MM.1S (cell line): ENCODE measurements around the gene MARK3.

Source experiments
- DNase-seq: peaks from one replicate; pipeline ENCODE4 v3.0.0-alpha.2; 2015
- H2AFZ ChIP-seq: fragments of 300-600 bp; sonication (generic); 2 replicates; pipeline ENCODE4 v1.6.0; 2016; ENCODE audit warnings: antibody characterized with exemption, low read length
- H3F3A ChIP-seq: fragments of 300-600 bp; sonication (generic); 2 replicates; pipeline ENCODE4 v1.6.1; 2016; ENCODE audit warnings: mild to moderate bottlenecking, antibody characterized with exemption, low read length, moderate library complexity, mixed read lengths; ENCODE audit not compliant: insufficient read depth
- H3K27ac ChIP-seq: fragments of 300-600 bp; sonication (generic); 2 replicates; pipeline ENCODE4 v1.5.1; 2016; ENCODE audit warnings: mild to moderate bottlenecking, low read length
- H3K27me3 ChIP-seq: fragments of 300-600 bp; sonication (generic); replicated peaks from 2 replicates; pipeline ENCODE4 v1.6.0; 2016; ENCODE audit warnings: low read length; ENCODE audit not compliant: insufficient read depth
- H3K36me3 ChIP-seq: fragments of 300-600 bp; sonication (generic); replicated peaks from 2 replicates; pipeline ENCODE4 v1.6.1; 2016; ENCODE audit warnings: mild to moderate bottlenecking, low read length, mixed read lengths; ENCODE audit not compliant: insufficient read depth
- H3K4me1 ChIP-seq: fragments of 300-600 bp; sonication (generic); 2 replicates; pipeline ENCODE4 v1.6.1; 2016; ENCODE audit warnings: low read length, mixed read lengths
- H3K4me2 ChIP-seq: fragments of 300-600 bp; sonication (generic); 2 replicates; pipeline ENCODE4 v1.6.0; 2016; ENCODE audit warnings: low read depth, low read length
- H3K4me3 ChIP-seq: fragments of 300-600 bp; sonication (generic); 2 replicates; pipeline ENCODE4 v1.5.1; 2016; ENCODE audit warnings: low read length, mixed read lengths
- H3K79me2 ChIP-seq: fragments of 300-600 bp; sonication (generic); 2 replicates; pipeline ENCODE4 v1.6.1; 2016; ENCODE audit warnings: mixed run types, low read length, mixed read lengths
- H3K9ac ChIP-seq: fragments of 300-600 bp; sonication (generic); 2 replicates; pipeline ENCODE4 v1.6.1; 2016; ENCODE audit warnings: low read length, mixed read lengths
- H3K9me2 ChIP-seq: fragments of 300-600 bp; sonication (generic); replicated peaks from 2 replicates; pipeline ENCODE4 v1.6.1; 2016; ENCODE audit warnings: mild to moderate bottlenecking, low read length, mixed read lengths; ENCODE audit not compliant: insufficient read depth
- H3K9me3 ChIP-seq: fragments of 300-600 bp; sonication (generic); replicated peaks from 2 replicates; pipeline ENCODE4 v1.6.1; 2016; ENCODE audit warnings: mild to moderate bottlenecking, low read length, mixed read lengths; ENCODE audit not compliant: insufficient read depth
- H4K20me1 ChIP-seq: fragments of 300-600 bp; sonication (generic); 2 replicates; pipeline ENCODE4 v1.6.1; 2016; ENCODE audit warnings: mild to moderate bottlenecking, low read length, moderate library complexity, mixed read lengths; ENCODE audit not compliant: insufficient read depth
- CTCF ChIP-seq: fragments of 300-600 bp; sonication (generic); IDR thresholded peaks from 2 replicates; pipeline ENCODE4 v1.5.1; 2016; ENCODE audit warnings: antibody characterized with exemption, low read length, mixed read lengths
- EZH2 ChIP-seq: fragments of 300-600 bp; sonication (generic); optimal IDR thresholded peaks from 2 replicates; pipeline ENCODE3; 2017; ENCODE audit warnings: low read depth, mild to moderate bottlenecking, antibody characterized with exemption, low read length, mixed read lengths
- EZH2phosphoT487 ChIP-seq: fragments of 300-600 bp; sonication (generic); IDR thresholded peaks from 2 replicates; pipeline ENCODE4 v1.6.1; 2018; ENCODE audit warnings: antibody characterized with exemption, low read length

Gene MARK3

DNA sequence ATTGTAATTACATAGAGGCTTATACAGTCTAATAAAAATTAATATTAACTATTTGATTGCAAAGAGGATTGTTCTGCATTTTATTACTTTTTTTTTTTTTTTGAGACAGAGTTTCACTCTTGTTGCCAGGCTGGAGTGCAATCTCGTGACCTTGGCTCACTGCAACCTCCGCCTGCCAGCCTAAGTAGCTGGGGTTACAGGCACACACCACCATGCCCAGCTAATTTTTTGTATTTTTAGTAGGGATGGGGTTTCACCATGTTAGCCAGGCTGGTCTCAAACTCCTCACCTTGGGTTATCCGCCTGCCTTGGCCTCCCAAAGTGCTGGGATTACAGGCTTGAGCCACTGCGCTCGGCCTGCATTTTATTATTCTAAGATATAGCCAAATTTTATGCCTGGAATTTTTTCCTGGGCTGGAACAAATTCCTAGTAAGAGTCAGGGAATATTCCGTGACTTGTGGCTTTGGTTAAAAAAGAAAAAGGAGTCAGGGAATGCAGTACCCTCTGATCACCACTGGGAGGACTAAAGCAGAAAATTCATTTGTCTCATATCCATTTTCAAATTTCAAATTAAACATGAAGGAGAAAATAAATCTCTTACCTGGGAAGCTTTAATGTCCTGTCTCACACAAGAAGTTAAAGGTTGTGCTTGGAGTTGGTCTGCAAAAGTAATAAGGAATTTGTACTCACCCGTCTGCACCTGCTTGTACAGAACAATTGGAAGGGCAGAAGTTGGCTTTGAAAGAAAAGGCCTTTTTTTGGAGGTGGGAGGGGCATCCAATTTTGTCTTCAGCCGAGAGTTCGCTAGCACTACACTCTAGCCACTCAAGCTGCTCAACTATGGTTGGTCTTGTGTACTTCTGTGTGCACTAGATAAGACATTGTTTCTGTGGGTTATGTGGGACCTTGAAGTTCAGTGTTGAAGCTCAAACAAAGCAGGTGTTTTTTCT lies 8.7 kb downstream of the MARK3 start:
- H3K4me2 ChIP-seq: no peak overlapping the region
- no peak overlapping the region for H3K27ac ChIP-seq
- TF ChIP-seq EZH2phosphoT487 (no peak), CTCF (peak; percentile 44), EZH2 (no peak)
- H3K36me3 ChIP-seq: no peaks in the 10 kb centered on the region
- no peak overlapping the region for H2AFZ ChIP-seq
- no peak overlapping the region for H3K4me3 ChIP-seq
- no peaks in the 10 kb centered on the region for H3K9me3 ChIP-seq
- H3K27me3 ChIP-seq: no peaks in the 10 kb centered on the region
- H3K9me2 ChIP-seq: no peaks in the 10 kb centered on the region
- DNase-seq: no peak
- H3F3A ChIP-seq: no peaks in the 10 kb centered on the region; the same call in 1 of the 2 replicates
- H3K9ac ChIP-seq: no peak overlapping the region
- peaks cover 95% of the 10 kb centered on the region for H3K79me2 ChIP-seq
- peaks cover 15% of the 10 kb centered on the region for H4K20me1 ChIP-seq
- no peaks in the 10 kb centered on the region for H3K4me1 ChIP-seq

DNA sequence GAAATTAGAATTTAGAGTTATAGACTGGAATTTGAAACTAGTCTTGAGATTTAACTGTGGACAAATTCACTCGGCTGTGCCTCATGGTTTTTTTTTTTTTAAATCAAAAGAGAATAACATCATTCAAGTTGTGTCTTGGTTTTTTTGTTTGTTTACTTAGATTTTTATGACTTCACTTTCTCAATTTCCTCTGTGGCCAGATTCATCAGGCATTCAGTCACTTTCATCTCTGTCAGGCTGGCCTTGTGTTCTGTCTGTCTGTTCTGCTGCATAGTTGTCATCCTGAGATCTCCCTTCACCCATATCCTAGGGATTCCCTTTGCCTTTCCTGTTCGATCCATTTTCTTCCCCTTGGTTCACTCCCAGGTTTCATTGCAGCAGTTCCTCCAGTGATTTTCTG lies 10.0 kb downstream of the MARK3 start:
- peaks cover 15% of the 10 kb centered on the region for H4K20me1 ChIP-seq
- no peak for DNase-seq
- no peaks in the 10 kb centered on the region for H3K9me2 ChIP-seq
- H2AFZ ChIP-seq: no peak overlapping the region
- H3K4me1 ChIP-seq: no peaks in the 10 kb centered on the region
- H3F3A ChIP-seq: no peaks in the 10 kb centered on the region; the same call in 1 of the 2 replicates
- no peak overlapping the region for H3K9ac ChIP-seq
- no peaks in the 10 kb centered on the region for H3K9me3 ChIP-seq
- no peak for TF ChIP-seq EZH2
- no peak overlapping the region for H3K27ac ChIP-seq
- peaks cover 98% of the 10 kb centered on the region for H3K79me2 ChIP-seq
- no peaks in the 10 kb centered on the region for H3K27me3 ChIP-seq
- H3K36me3 ChIP-seq: no peaks in the 10 kb centered on the region
- no peak overlapping the region for H3K4me2 ChIP-seq
- no peak overlapping the region for H3K4me3 ChIP-seq

DNA sequence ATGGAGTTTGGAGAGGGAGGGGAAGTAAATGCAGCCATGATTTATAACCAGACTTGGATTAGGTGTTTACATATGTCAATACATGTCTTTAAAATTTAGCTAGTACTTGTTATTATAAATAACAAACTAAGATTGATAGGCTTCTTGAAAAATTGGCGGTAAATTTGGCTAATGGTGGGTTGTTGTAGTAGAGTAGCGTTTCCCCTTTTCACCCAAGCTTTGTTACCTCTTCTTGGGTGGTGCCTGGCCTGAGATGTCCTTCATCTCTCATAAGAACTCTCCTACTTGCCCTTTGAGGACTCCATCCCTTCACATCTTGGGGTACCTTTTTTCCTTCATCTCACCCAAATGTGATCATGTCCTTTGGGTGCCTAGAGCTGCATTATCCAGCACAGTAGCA lies 11.2 kb downstream of the MARK3 start:
- Histone ChIP-seq H2AFZ (no peak overlapping the region), H3F3A (no peaks in the 10 kb centered on the region; the same call in 1 of the 2 replicates)
- no peak for TF ChIP-seq EZH2phosphoT487
- TF ChIP-seq CTCF: no peak
- no peak for TF ChIP-seq EZH2

More for the DNA sequence above, 11.2 kb downstream of the MARK3 start:
- H3K9me2 ChIP-seq: no peaks in the 10 kb centered on the region
- peaks cover 99% of the 10 kb centered on the region for H3K79me2 ChIP-seq
- no peak overlapping the region for H3K9ac ChIP-seq
- no peaks in the 10 kb centered on the region for H3K36me3 ChIP-seq
- H3K27me3 ChIP-seq: no peaks in the 10 kb centered on the region
- DNase-seq: no peak
- H3K9me3 ChIP-seq: no peaks in the 10 kb centered on the region
- no peak overlapping the region for H3K4me2 ChIP-seq
- no peak overlapping the region for H3K4me3 ChIP-seq
- peaks cover 2% of the 10 kb centered on the region; the same call in 1 of the 2 replicates for H3K4me1 ChIP-seq
- H3K27ac ChIP-seq: no peak overlapping the region
- H4K20me1 ChIP-seq: peaks cover 15% of the 10 kb centered on the region
